DMS153 (cell line): Measurements from ENCODE around the gene CCDC33.
A peak's percentile ranks its signal among the peaks of the same experiment; 100 is the strongest.

Experiments used
- DNase-seq: peaks from one replicate; lab custom pipeline; 2025; lab: John Stamatoyannopoulos, UW

CCDC33 gene

DNA sequence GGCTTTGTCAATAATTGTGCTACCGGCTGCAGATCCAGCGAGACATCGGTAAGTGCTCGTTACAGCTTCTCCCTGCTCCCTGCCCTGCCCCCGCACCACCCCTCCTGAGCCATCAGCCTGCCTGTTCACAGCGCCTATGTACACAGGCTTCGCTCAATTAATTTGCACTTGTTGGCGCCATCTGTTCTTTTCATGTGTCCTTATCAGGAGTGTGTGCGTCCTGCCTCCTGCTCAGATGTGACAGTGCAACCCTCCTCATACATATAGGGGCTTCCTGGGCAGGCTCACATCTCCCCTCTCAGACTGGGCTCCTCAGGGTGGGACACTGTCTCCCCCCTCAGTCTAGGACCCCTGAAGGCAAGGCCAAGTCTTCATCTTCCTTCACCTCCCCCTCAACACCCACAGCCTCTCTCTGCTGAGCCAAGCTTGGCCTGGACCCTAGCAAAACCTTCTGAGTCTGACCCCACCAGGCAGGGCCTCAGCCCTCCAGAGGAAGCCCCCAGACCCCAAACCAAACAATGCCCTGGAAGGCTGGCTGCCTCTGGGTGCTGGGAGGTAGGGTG, 76.4 kb downstream of the CCDC33 start:
- DNase-seq, result peak; percentile 93

DNA sequence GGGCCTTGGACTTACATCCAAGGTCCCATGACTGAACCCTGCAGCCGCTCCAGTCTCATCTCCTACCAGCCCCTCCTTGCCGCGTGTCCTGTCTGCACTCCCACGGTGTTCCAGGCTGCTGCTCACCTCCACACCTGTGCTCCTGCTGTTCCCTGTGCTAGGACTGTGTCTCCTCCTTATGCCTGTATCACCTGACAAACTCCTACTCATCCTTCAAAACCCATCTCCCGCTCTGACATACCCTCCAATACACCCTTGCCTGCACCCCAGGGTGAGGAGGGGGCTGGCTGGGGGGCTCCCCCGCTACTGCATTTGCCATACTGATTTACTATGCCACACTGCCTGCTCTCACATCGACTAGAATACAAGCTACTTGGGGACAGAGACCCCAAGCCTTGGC, 77.8 kb downstream of the CCDC33 start:
- DNase-seq, result no peak

DNA sequence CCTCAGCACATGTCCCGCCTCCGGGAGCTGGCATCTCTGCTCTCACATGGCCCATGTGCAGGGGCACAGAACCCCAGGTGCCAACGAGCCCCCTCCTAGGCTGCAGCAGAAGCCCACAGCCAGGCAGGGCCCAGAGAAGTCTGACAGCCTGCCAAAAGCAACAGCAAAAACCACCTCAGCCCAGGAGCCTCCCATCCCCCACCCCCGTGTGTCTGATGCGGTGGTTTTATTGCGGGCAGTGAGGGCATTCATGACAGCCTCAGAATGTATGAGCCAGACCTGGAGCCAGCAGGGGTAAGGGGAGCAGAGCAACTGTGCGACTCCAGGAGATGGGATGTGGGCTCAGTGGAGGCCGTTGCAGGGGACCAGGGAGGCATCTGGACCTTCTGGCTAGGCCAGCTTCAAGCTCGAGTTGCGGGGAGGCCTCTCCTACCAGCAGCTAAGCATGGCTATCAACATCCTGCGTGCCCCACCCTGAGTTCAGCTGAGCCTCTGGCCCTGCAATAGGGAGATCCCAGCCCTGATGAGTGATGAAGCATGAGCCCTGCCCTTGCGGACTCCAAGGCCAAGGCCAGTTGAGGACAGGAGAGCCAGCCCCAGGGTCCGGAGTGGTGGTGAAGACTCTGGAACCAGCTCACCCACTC, 78.8 kb downstream of the CCDC33 start:
- no peak for DNase-seq

DNA sequence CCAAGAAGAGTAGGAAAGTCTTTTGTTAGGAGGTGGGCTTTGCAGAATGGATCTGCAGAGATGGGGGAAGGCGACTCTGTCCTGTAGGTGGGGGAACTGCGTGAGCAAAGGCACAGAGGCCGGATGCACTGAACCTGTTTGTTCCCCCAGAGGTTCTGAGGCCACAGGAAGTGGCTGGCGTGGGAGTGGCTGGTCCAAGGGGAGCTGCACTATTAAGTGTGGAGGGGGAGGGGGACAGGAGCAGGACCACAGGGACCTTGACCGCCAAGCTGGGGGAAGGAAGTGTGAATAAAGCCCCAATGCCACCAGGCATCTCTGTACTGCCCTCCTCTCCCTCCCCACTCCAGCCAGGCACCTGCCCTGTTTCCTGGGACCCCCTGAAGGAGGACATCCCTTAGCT, 79.5 kb downstream of the CCDC33 start:
- no peak for DNase-seq

DNA sequence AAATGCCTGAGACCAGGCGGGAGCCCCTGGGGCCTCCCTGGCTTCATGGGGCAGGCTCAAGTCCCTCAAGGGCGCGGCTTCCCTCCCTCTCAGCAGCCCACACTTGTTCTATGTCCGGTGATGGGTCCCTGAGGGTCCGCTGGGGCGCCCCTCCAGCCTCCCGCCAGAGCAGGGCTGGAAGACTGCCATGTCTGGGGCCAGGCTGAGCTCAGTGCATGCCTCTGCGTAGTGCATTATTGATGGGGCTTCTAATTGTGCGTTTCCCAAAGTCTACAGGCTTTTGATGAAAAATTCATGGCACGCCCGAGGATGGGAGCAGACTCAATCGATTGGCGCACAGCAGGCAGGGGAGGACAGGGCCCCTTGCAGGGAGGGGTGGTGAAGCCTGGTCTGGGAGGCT, 80.0 kb downstream of the CCDC33 start:
- DNase-seq, result no peak

DNA sequence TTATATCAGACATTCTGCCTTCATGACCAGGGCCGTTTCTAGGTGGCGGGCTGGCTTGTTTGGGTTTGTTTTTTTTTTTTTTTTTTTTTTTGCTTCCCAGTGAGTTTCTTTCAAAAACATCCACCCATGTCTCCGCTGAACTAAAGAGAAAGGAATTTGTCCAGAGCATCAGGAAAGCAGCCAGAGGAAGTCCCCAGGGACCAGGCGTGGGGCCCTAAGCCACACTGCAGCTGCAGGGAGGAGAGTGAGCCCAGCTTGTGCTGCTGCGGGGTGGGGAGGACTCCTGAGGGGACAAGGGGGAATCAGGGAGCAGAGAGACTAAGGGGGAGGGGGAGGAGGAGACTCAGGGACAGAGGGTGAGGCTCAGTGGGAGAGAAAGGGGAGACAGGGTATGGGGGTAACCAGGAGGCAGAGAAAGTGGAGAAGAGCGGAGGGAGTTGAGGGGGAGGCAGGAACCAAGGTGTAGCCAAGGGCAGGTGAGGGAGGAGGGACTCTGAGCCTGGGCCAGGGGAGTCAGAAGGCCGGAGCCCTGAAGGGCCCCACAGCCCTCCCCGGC, 81.8 kb downstream of the CCDC33 start:
- DNase-seq, result peak; percentile 69

DNA sequence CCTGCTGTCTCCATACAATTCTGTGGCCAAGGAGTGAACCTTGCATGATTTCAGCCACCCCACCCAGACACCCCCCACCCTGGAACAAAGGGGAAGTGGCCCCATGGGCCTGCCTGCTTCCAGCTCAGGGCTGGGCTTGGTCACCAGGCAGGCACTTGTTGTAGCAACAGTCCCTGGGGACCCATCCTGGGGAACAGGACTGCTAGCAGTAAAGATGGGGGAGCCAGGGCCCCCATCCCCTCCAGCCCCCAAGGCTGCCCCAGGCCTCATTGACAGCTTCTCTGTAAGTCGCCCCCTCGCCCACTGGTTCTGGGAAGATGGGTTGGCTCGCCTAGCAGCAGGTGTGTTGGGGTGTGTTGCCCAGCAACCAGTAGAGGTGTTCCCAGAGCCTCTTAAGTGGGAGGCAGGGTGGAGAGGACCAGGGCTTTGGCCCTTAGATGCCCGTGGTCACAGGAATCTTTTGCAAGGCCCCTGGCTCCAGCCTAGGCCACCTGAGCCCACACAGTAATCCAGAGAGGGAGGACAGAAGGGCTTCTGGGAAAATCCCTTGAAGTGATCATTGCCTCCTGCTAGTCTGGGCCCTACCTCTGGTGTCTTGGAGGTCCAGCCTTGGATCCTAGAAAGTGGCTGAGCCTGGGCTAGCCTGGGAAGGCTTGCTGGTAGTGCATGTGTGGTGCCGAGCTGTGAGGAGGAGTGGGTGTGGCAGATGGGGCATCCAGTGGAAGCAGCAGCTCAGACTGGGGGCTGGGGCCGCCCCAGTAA, 82.4 kb downstream of the CCDC33 start:
- DNase-seq, result peak; percentile 69

DNA sequence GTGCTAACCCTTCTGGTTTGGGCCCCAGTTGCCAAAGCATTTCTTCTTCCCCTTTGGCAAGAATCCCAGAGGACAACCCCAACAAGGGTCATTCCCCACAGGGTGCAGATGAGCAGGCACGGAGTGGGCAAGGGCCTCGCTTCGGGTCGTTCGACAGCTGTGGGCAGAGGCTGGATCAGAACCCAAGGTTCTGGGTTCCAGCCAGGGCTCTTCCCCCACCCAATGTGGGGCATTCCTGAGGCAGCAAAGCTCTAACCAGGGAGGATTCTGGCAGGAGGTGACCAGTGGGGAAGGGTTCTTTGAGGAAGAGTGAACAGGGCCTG, 83.0 kb downstream of the CCDC33 start:
- no peak for DNase-seq

DNA sequence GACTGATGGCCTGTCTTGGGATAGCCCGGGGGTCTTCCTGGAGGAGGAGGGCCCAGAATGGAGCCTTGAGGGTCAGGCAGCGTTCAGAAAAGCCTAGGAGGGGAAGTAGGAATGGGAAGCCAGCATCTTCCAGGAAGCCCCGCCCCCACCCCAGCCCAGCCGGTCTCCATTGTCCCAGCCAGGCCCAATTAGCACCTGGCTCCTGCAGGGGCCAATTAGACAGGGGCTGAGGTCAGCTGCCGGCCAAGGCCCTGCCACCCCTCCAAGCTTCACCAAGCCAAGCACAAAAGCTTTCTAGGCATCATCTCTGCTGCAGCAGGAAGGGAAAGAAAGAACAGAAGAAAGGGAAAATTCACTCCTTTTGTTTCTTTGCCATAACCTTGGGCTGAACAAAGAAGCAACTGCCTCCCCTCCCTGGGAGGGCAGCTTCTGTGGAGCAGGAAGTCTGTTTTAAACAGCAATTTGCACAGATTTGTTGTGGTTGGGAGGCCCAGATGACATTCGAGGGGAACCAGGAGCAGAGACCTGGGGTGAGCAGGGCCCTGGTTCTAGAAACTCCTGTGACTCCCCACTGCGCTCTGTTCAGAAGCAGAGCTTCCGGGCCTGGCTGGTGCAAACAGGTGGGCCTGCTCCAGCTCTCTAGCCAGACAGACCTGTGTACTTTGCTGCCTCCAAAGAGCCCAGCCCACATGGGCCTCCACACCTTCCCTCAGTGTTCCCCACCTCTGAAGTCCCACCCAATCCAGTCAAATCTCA, 83.6 kb downstream of the CCDC33 start:
- peak; percentile 59 for DNase-seq

DNA sequence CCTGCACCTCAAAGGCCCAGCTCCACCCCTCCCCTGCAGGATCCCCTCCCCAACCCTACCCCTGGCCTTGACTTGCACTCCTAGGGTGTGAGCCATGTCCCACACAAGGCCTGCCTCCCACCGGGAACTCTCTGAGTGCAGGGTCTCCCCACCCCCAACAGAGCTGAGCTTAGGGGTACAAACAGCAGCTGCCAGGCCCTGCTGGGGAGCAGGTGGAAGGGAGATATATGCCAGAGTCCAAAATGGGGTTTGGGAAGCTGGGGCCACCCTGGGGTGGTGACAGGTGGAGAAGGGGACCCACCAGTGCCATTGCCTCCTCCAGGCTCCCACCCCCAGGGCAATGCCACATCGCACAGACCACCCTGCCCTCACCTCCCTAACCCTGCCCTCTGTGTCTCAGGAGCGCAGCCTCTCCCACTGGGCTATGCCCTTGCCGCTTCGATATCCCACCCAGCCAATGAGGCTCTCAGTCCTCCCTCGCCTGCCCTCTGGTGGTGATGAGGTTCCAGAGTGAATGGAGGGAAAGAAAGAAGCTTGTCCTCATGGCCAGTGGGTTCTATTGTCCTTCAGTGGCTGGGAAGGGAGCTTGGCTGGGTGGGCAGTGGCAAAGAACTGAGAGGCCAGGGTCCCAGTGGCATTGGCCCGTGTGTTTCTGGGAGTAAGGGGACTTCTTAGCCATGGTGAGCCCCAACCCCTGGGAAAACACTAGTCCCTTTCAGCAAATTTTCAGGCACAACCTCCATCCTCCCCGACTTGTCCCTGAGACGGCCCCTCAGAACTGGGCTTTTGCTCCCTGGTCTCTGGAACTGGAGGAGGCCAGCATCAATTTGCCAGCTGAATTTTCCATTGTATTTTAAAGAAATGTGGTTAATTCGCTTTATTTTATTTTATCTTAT, 84.5 kb downstream of the CCDC33 start:
- peak; percentile 13 for DNase-seq

DNA sequence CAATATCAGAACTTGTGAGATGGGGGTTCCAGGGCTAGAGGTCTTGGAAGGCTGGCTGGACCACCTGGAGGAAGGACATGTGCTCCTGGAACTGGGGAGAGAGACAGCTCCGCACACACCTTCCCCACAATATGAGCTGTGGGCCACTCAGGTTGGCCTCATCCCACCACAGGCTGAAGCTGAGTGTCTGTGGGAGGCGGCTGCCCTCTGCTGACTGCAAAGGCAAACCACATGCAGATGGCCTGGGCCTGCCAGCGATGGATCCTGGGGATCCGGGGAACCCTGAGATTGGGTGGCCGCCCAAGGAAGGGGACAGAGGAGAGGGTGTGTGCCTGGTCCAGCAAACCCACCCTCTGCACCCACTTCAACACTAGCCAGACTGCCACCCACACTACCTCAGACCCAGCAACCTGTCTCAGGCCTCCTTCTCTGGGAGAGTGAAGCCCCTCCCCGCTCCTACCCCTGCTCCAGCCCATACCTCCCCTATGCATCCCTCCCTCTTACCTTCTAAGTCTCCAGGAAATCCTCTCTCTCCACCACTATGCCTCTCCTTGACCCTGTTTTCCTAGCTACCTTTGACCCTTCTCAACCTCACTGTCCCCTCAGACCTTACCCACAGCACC, 86.5 kb downstream of the CCDC33 start:
- DNase-seq, result peak; percentile 21

DNA sequence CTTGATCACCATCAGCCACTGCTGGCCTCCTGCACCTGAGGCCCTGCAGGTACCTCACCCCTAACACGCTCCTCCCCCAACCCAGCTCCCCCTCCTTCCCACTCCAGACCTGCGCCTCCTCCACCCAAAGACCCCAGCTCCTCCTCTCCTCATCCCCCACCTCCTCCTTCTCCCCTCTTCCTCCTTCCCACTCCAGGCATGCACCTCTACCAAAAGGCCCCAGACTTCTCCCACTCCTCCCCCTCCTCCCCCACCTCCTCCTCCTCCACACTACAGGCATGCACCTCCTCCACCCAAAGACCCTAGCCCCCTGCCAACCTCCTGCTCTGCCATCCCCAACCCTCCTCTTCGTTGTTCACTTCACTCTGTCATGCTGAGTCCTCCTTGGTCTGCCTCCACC, 88.6 kb downstream of the CCDC33 start:
- DNase-seq, result no peak

DNA sequence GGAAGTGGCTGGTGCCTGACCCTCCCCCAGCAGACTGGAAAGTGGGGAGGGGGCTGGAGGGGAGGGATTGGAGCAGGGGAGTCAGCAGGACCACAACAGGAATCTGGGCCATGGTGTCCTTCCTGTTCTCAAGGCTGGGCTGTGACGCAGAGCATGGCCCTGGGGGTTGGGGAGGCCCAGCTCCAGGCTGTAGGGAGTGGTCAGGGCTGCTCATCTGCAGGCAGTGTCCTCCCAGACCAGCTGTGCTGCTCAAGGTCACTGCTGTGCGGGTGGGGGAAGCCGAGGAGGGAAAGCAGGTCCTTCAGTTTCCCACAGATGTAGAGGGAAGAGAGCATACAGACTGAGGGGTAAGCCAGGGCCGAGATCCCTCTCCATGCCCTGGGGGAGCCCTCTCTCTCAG, 90.6 kb downstream of the CCDC33 start:
- DNase-seq, result no peak

DNA sequence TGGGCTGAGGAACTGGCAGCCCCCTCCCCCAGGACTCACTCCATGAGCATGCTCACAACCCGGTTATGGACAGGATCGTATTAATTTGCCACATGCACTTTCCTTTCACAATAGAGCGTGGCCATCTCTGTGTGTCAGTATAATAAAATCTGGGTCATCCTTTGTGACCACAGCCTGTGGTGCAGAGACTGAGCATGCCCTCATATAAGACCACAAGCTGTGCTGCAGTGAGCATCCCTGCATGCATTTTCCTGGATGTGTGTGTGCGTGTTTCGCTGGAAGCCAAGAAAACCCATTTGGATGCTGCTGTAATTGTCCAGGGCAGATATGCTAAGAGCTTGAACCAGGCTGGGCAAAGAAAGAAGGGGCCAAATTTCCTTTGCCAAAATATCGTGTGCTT, 91.6 kb downstream of the CCDC33 start:
- DNase-seq, result no peak

DNA sequence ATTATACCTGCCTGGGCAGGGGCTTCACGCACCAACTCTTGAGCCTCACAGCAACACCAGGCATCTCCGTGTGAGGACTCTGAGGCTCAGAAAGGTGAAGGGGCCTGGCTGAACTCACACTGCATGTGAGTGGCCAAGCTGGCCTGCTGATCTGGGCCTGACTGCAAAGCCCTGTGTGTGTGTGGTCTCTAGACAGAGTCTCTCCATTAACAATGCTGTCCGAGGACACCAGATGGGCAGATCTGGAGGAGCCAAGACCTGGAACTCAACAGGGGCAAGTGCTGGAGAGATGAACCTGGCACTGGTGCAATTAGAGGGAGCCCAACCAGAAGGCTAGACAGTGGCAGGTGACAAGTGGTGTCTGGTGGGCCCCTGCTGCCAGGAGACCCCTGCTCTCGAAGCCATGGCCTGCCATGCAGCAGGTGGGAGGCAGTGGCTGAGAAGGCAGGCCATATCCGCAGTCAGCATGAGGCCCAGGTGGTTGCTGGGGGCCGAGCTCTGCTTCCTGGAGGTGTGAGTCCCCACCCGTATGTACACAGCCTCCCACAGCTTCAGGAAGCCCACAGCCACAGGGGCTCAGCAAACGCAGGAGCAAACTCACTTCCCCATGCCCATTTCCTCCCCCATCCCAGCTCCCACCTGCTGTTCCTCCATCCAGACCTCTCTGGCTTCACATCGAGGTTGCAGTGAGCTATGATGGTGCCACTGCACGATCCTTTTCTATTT, 92.4 kb downstream of the CCDC33 start:
- DNase-seq, result no peak

DNA sequence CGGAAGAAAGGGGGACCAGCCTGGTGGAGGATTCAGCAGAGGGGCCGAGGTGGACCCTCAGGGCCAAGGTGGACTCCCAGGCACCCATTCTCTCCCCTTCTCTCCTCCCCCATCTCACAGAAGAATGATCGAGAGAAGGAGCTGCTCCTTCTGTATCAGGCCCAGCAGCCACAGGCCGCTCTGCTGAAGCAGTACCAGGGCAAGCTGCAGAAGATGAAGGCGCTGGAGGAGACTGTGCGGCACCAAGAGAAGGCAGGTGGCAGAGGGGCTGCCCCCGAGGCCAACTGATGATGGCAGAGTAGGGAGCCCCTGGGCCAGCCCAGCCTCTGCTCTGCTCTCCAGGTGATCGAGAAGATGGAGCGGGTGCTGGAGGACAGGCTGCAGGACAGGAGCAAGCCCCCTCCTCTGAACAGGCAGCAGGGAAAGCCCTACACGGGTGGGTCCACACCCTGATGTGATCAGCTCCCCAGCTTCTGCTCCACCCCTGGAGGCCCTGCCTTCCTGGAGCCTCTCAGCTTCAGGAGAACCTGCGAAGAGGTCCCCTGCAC, 94.8 kb downstream of the CCDC33 start:
- no peak for DNase-seq

DNA sequence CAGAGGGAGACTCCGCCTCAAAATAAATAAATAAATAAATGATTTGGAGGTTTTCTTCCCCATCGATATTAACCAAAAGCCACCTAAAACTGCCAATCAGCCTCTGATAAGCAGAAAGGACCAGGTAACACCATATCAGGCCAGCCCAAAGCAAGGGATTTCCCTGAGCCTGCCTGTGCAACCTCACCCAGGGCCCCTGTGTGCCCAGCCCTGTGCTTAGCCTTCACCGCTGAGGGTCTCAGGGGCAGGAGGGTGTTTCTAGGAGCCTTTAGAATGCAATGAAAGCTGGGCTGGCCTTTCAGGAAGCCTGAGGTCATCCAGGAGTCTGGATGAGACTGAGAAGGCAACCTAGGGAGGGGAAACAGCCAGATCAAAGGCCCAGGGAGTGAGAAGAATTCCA, 95.9 kb downstream of the CCDC33 start:
- DNase-seq, result no peak

DNA sequence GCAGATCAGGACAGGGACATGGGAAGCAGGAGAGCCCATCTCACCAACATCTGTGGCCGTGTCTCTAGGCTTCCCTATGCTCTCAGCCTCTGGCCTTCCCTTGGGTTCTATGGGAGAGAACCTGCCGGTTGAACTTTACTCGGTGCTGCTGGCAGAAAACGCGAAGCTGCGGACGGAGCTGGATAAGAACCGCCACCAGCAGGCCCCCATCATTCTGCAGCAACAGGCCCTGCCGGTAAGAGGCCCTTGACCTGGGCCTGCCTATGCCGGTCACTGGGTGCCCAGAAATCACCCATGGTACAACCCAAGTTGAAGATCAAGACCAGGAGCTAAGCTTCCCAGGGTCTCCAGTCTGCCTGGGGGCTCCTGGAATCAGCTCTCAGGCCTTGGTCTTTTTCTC, 96.5 kb downstream of the CCDC33 start:
- no peak for DNase-seq

DNA sequence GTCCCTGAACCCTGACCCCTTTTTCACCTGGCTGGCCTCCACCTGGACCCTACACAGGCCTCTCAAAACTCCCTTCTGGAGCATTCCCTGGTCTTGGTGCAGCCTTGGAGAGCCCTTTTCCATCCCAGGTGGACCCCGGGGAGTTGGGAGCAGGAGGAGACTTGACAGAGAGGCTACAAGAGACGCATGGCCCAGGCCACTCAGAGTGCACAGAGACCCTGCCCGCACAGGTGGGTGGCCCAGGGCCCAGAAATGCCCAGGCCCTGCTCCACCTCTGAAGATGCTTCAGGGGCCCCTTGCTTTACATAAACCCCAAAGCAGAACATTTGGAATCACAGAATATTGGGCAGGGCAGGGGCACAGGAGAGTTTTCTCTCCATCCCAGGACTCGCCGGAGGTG, 97.0 kb downstream of the CCDC33 start:
- no peak for DNase-seq

DNA sequence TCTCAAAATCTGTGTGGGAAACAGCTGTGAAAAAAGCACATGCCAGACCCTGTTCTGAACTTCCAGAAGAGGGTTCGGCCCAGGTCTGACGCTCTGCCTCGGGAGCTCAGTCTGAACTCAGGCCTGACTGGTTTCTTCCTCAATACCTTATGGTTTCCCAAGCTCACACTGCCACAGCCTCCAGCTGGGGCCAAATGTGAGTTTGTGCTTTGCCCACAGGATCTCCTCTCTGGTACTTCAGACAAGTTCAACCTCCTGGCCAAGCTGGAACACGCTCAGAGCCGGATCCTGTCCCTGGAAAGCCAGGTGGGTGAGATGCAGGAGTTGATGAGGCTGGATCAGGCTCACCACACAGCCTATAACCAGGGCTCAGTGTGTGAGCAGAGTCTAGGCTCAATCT, 97.5 kb downstream of the CCDC33 start:
- DNase-seq, result no peak
